ENCODE measurements around the gene TMEM41A.
"Not testable (repeated sequence)": the region's sequence is repeated elsewhere in the genome, so short reads cannot be mapped to it uniquely, and the experiment has no call there.

TMEM41A gene

GRCh38 chr3:185486394-185486793 lies 12.4 kb downstream of the TMEM41A start:
- TF ChIP-seq CTCF (conservative IDR thresholded peaks at IDR 0.05) (no peak), ZFX (IDR thresholded peaks at IDR 0.05) (no peak)

GRCh38 chr3:185484296-185484695 lies 14.5 kb downstream of the TMEM41A start:
- no peak for TF ChIP-seq CTCF (conservative IDR thresholded peaks at IDR 0.05)
- TF ChIP-seq ZFX (IDR thresholded peaks at IDR 0.05), result no peak
- no peak overlapping the region for H3K27ac ChIP-seq

More at GRCh38 chr3:185486394-185486793, 12.4 kb downstream of the TMEM41A start:
- no peak overlapping the region for H3K27ac ChIP-seq

- TF ChIP-seq CTCF (conservative IDR thresholded peaks at IDR 0.05), result no peak
- TF ChIP-seq ZFX (IDR thresholded peaks at IDR 0.05), result no peak
- no peak overlapping the region; the same call in 1 of the 2 replicates for H3K27ac ChIP-seq
Measured at GRCh38 chr3:185479373-185479945, 19.4 kb downstream of the TMEM41A start.

- no peak for TF ChIP-seq CTCF (conservative IDR thresholded peaks at IDR 0.05)
- TF ChIP-seq ZFX (IDR thresholded peaks at IDR 0.05), result no peak
- no peak overlapping the region for H3K27ac ChIP-seq
Measured at GRCh38 chr3:185477316-185477715, 21.5 kb downstream of the TMEM41A start.

GRCh38 chr3:185474922-185475321 lies 23.9 kb downstream of the TMEM41A start:
- not testable (repeated sequence) for H3K27ac ChIP-seq

GRCh38 chr3:185473290-185473815 lies 25.5 kb downstream of the TMEM41A start:
- no peak for TF ChIP-seq ZFX (IDR thresholded peaks at IDR 0.05)
- TF ChIP-seq CTCF (conservative IDR thresholded peaks at IDR 0.05), result no peak
- H3K27ac ChIP-seq, result no peak overlapping the region

GRCh38 chr3:185470323-185470722 lies 28.5 kb downstream of the TMEM41A start:
- H3K27ac ChIP-seq, result no peak overlapping the region
- no peak for TF ChIP-seq ZFX (IDR thresholded peaks at IDR 0.05)
- no peak for TF ChIP-seq CTCF (conservative IDR thresholded peaks at IDR 0.05)

GRCh38 chr3:185469542-185469941 lies 29.3 kb downstream of the TMEM41A start:
- no peak for TF ChIP-seq ZFX (IDR thresholded peaks at IDR 0.05)
- H3K27ac ChIP-seq, result no peak overlapping the region

GRCh38 chr3:185466123-185466522 lies 32.7 kb downstream of the TMEM41A start:
- not testable (repeated sequence) for H3K27ac ChIP-seq
